Right cardiac atrium (tissue), 5 donors: ENCODE results near the gene KCNK13. TPM values are rescaled to one million over a fixed set of nuclear protein-coding genes. Genes with fewer than 3 reads are reported as not detected.
"Not testable (repeated sequence)": the region's sequence is repeated elsewhere in the genome, so short reads cannot be mapped to it uniquely, and the experiment has no call there.

ENCODE experiments used
- ATAC-seq, 2 donors: fragments of 200-7000 bp; cut with Tn5 transposase; one replicate each; pipeline versions ENCODE4 v1.8.0 to v1.9.1; 2020; ENCODE audit warnings: moderate library complexity in 2 of 2, mild to moderate bottlenecking in 1 of 2
- DNase-seq, 3 donors: peaks; one replicate each; pipeline ENCODE4 v3.0.0-alpha.2; 2020
- H3K27ac ChIP-seq: one replicate; pipeline ENCODE4 v1.5.1; 2013; ENCODE audit warnings: mild to moderate bottlenecking, low read length, control low read depth, moderate library complexity
- H3K27me3 ChIP-seq: one replicate; pipeline ENCODE4 v1.6.1; 2013; ENCODE audit not compliant: control insufficient read depth, insufficient read depth
- H3K4me1 ChIP-seq: one replicate; pipeline ENCODE4 v1.6.1; 2013; ENCODE audit warnings: low read length; ENCODE audit not compliant: control insufficient read depth, insufficient read depth
- H3K4me3 ChIP-seq: one replicate; pipeline ENCODE4 v1.5.1; 2013; ENCODE audit warnings: low read length, control low read depth
- H3K9me3 ChIP-seq: one replicate; pipeline ENCODE4 v1.6.1; 2013; ENCODE audit warnings: low read length; ENCODE audit not compliant: control insufficient read depth
- WGBS: extraction: QIAGEN DNeasy Blood & Tissue Kit; methylation state at CpG from one replicate; pipeline ENCODE4 v1.1.7; 2013; 5-methylcytosine and 5-hydroxymethylcytosine counted together
- intact Hi-C, 4 donors: fragments of 100-400 bp; cut with DNase I; formaldehyde crosslinking; loops; one replicate each; pipeline versions ENCODE4 v1.11.0 to v1.14.0; 2022 to 2023
- long read RNA-seq, 4 donors: library from polyadenylated mRNA; unstranded; transcript quantifications; one replicate each; pipeline ENCODE4 v2.0.0, GENCODE V29; 2020 to 2021
- polyA plus RNA-seq: library from polyadenylated mRNA; stranded (reverse); fragments of 200-250 nt; gene quantifications from one replicate; pipeline ENCODE4 v1.2.3, GENCODE V29; 2013
- total RNA-seq, 4 donors: library from RNA; stranded (reverse); fragmentation: NEBNext Ultra II Directional; extraction: Animal tissue kit (Norgen Biotek cat#: 25700); gene quantifications; one replicate each; pipeline ENCODE4 v1.2.1, GENCODE V29; 2021
- donor health status: healthy with polysubstance abuse.
- donor health status: DM: no; HTN: yes; CAD: no.
- donor health status: DM: no; HTN: no; CAD: no.
- donor health status: DM: no; HTN: yes; CAD: no; lungs with severe emphysema.
- donor health status: DM: yes; HTN: yes; CAD: no.

KCNK13 gene
- 10 to 100 TPM in 1 of 4 donors, 1 to 10 TPM in 3; 1.7 to 14.2 (median 6.0) TPM for total RNA-seq
- 3.2 TPM for polyA plus RNA-seq
- long read RNA-seq, donor 1, partial matches to known transcripts, result 0 of 2 reads
- long read RNA-seq, donor 1, other reads (novel, unspliced or antisense), result 0 of 2 reads
- long read RNA-seq, donor 2, partial matches to known transcripts, result 0 of 2 reads
- long read RNA-seq, donor 2, other reads (novel, unspliced or antisense), result 0 of 2 reads
- long read RNA-seq, donor 3, partial matches to known transcripts, result 0 of 7 reads
- long read RNA-seq, donor 3, other reads (novel, unspliced or antisense), result 4 of 7 reads
- long read RNA-seq, donor 4, partial matches to known transcripts, result 0 of 5 reads
- long read RNA-seq, donor 4, other reads (novel, unspliced or antisense), result 2 of 5 reads

GRCh38 chr14:90061685-90062126, at the start of gene KCNK13:
TSS of gene KCNK13 (plus strand) at chr14:90061994. CDS start at chr14:90062206, 212 bp downstream.
- Histone ChIP-seq H3K27ac (no peak within 1 kb of the TSS), H3K4me3 (peak within 1 kb of the TSS; percentile 58), H3K9me3 (no peaks in the 10 kb centered on the region), H3K4me1 (no peaks in the 10 kb centered on the region), H3K27me3 (no peaks in the 10 kb centered on the region)
- WGBS, result under 1% methylated on average over 52 of the region's 52 CpGs
- intact Hi-C loops, result loop anchor here in 3 of 4 donors (5.0 to 10.0 kb wide), 3 partner anchors 89 to 176 kb away; no protein-coding TSS in a partner anchor
- DNase-seq (peak; percentile 23 to 71 (median 60)), ATAC-seq (peak; percentile 23 to 36)

DNA sequence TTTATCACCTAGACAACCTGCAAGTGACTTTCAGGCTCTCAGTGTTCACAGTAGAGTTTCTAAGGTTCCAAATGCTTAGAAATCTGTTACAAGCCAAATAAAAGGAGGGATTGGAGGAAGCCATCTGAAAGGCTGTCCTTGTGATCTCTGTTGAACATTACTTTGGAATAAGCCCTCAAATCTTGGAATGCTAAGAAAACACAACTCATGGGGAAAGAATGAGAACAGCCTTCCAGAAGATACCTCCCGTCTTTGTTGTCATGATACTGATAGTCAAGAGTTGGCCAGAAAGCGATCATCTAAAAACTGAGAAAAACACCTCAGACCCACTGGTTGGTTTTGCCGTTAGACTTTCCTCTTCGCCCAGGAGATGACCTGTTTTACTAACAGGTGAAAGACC, 44.4 kb upstream of the KCNK13 start:
- no peak for ATAC-seq

DNA sequence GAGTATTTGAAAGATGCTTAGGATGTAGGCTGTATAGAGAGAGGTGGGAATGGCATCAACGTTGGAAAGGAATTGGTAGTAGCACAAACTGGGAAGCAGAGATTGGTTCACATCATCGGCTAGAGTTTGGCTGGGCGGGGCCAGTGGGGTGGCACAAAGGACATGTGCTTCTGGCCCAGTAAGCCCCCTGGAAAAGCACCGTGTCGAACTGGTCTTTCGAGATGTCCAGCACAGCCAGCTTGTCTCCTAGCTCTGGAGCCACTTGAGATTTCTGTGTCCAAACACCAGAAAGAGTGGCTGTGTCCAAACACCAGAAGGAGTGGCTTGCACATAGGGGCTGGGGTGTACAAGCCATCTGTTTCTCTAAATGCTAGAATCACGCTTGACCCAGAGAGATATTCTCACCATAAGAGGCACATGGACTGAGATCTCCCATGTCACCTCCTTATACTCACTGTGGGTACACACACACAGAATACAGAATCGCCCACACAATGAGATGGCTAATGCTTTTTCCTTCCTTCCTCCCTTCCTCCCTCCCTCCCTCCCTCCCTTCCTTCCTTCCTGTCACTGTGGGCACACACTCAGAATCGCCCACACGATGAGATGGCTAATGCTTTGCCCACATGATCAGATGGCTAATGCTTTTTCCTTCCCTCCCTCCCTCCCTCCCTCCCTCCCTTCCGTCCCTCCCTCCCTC, 41.8 kb upstream of the KCNK13 start:
- intact Hi-C loops, result no loop called here
- DNase-seq, result no peak
- H3K9me3 ChIP-seq, result no peaks in the 10 kb centered on the region
- H3K27ac ChIP-seq, result no peak overlapping the region
- 82% methylated on average over 11 of the region's 11 CpGs for WGBS
- H3K27me3 ChIP-seq, result no peaks in the 10 kb centered on the region
- no peak for ATAC-seq
- H3K4me1 ChIP-seq, result no peaks in the 10 kb centered on the region
- no peak overlapping the region for H3K4me3 ChIP-seq

More for the DNA sequence above, 44.4 kb upstream of the KCNK13 start:
- 90% methylated on average over 4 of the region's 4 CpGs for whole genome bisulfite sequencing
- H3K9me3 ChIP-seq, result no peaks in the 10 kb centered on the region
- intact Hi-C loops, result no loop called here
- no peaks in the 10 kb centered on the region for H3K27me3 ChIP-seq
- no peak overlapping the region for H3K27ac ChIP-seq
- no peak overlapping the region for H3K4me3 ChIP-seq
- no peaks in the 10 kb centered on the region for H3K4me1 ChIP-seq
- DNase-seq, result no peak

DNA sequence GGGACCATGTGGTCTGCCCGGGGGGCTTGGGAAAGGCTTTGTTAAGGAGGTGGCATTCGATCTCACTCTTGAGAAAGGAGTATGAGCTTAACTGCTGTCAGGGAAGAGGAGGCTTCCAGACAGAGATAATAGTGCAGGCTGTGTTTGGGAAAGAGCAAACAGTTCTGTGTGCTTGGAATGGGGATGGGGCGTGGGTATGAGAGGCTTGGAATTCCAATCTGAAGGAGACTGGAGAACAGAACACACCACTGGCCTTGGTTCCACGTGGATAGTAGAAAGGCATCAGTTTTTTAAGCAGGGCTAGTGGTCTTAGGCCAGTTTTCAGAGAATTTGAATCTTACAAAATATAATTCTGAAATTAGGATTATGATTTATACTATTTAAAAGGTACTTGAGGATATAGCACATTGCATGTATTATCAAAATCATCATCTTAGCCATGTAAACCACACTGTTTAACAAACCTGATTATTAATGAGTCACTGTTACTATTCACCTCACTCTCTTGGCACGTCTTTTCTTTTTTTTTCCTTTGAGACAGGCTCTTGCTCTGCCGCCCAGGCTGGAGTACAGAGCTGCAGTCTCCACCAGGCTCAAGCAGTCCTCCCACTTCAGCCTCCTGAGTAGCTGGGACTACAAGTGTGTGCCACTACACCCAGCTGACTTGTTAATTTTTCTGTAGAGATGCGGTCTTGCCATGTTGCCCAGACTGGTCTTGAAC, 38.5 kb upstream of the KCNK13 start:
- no peak for ATAC-seq
- WGBS, result 77% methylated on average over 7 of the region's 7 CpGs

GRCh38 chr14:90024910-90025309, 36.9 kb upstream of the KCNK13 start:
- no peaks in the 10 kb centered on the region for H3K9me3 ChIP-seq
- ATAC-seq (peak in 1 of 2 donors; percentile 61), DNase-seq (no peak)
- peak overlapping the region; percentile 57 for H3K27ac ChIP-seq
- no peak overlapping the region for H3K4me3 ChIP-seq
- WGBS, result 68% methylated on average over 3 of the region's 3 CpGs
- no peaks in the 10 kb centered on the region for H3K27me3 ChIP-seq
- intact Hi-C loops, result no loop called here
- no peaks in the 10 kb centered on the region for H3K4me1 ChIP-seq

More for the DNA sequence above, 38.5 kb upstream of the KCNK13 start:
- no peaks in the 10 kb centered on the region for H3K9me3 ChIP-seq
- no peaks in the 10 kb centered on the region for H3K27me3 ChIP-seq
- no peaks in the 10 kb centered on the region for H3K4me1 ChIP-seq
- H3K27ac ChIP-seq, result no peak overlapping the region
- no peak for DNase-seq
- no peak overlapping the region for H3K4me3 ChIP-seq
- intact Hi-C loops, result no loop called here

DNA sequence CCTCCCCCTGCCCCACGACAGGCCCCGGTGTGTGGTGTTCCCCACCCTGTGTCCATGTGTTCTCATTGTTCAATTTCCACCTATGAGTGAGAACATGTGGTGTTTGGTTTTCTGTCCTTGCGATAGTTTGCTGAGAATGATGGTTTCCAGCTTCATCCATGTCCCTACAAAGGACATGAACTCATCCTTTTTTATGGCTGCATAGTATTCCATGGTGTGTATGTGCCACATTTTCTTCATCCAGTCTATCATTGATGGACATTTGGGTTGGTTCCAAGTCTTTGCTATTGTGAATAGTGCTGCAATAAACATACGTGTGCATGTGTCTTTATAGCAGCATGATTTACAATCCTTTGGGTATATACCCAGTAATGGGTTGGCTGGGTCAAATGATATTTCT, 35.2 kb upstream of the KCNK13 start:
- H3K4me3 ChIP-seq, H3K27me3 ChIP-seq, H3K27ac ChIP-seq, intact Hi-C loops, ATAC-seq, H3K4me1 ChIP-seq, DNase-seq, H3K9me3 ChIP-seq: not testable (repeated sequence)
- 98% methylated on average over 4 of the region's 4 CpGs for WGBS

DNA sequence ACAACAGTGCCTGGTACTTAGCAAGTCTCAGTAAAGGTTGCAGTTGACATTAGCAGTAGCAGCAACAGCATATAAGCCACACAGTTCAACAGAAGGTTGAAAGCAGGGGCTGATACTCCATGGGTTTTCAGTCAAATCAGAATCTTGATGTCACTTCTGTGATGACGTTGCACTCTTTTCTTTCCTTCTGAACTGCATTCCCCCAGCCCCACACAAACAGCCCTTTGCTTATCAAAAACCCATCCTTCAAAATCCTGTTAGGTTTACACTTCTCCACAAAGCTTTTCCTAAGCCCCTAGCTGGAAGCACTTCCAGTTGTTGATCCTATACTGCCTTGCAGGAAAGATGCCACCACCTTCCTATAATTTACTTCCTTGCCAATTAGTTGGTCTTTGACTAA, 34.0 kb upstream of the KCNK13 start:
- Histone ChIP-seq H3K27me3 (no peaks in the 10 kb centered on the region), H3K4me1 (no peaks in the 10 kb centered on the region), H3K9me3 (no peaks in the 10 kb centered on the region), H3K4me3 (no peak overlapping the region), H3K27ac (no peak overlapping the region)
- 69% methylated on average over 1 of the region's 1 CpG for WGBS
- intact Hi-C loops, result no loop called here
- no peak for ATAC-seq
- no peak for DNase-seq

DNA sequence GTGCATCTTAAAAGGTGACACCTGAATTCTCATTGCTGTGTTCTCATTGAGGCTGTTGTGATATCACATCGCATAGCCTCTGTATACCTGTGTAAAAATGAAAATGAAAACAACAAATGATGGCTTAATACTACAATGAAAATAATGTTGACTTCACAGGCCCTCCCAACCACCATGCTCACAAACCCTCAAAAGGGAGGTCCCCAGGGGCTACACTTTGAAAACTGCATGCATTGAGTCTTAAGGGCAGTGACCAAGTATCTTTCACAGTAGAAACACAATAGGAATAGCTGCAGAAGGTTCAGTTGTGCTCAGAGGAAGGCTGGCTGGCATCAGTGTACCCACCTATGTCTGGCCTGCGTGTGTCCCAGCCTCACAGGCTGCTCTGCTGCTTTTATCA, 27.6 kb upstream of the KCNK13 start:
- no peaks in the 10 kb centered on the region for H3K9me3 ChIP-seq
- WGBS, result over 99% methylated on average over 2 of the region's 2 CpGs
- ATAC-seq, result no peak
- intact Hi-C loops, result no loop called here
- no peaks in the 10 kb centered on the region for H3K27me3 ChIP-seq
- H3K27ac ChIP-seq, result no peak overlapping the region
- H3K4me1 ChIP-seq, result no peaks in the 10 kb centered on the region
- H3K4me3 ChIP-seq, result no peak overlapping the region
- no peak for DNase-seq

- intact Hi-C loops, result no loop called here
- Histone ChIP-seq H3K4me1 (no peaks in the 10 kb centered on the region), H3K9me3 (no peaks in the 10 kb centered on the region), H3K27me3 (no peaks in the 10 kb centered on the region), H3K27ac (no peak overlapping the region), H3K4me3 (no peak overlapping the region)
- WGBS, result 96% methylated on average over 6 of the region's 6 CpGs
- no peak for ATAC-seq
- no peak for DNase-seq
Measured at GRCh38 chr14:90034835-90035525, 26.8 kb upstream of the KCNK13 start.

- H3K4me1 ChIP-seq, result no peaks in the 10 kb centered on the region
- DNase-seq (no peak), ATAC-seq (no peak)
- intact Hi-C loops, result no loop called here
- no peak overlapping the region for H3K27ac ChIP-seq
- H3K9me3 ChIP-seq, result no peaks in the 10 kb centered on the region
- H3K4me3 ChIP-seq, result no peak overlapping the region
- H3K27me3 ChIP-seq, result no peaks in the 10 kb centered on the region
- WGBS, result 96% methylated on average over 11 of the region's 11 CpGs
Measured at GRCh38 chr14:90039253-90040010, 22.4 kb upstream of the KCNK13 start.
